Stimulated activated naive B cell treated with anti-CD40 and anti-IgM and Interleukin-4, amounts not matched to agents 10 μg/mL and 1 μg/mL and 100 μg/mL, for 72 hours (primary cell): ENCODE data around the gene BMPER.

Experiments
- ATAC-seq, 2 donors: fragments of 150-1000 bp; cut with Tn5 transposase; replicated peaks; 2 replicates each; pipeline ENCODE4 v1.10.0; 2021; ENCODE audit warnings: moderate library complexity in 1 of 2
- DNase-seq: peaks from one replicate; pipeline ENCODE4 v3.0.0; 2021
- H3K27ac Mint-ChIP-seq: one replicate; pipeline ENCODE4 v1.8.0; 2022; ENCODE audit warnings: mild to moderate bottlenecking, mixed read lengths
- H3K27me3 Mint-ChIP-seq, 2 donors: one replicate each; pipeline ENCODE4 v1.8.0; 2022; ENCODE audit warnings: mixed read lengths in 2 of 2
- H3K36me3 Mint-ChIP-seq, 2 donors: one replicate each; pipeline ENCODE4 v1.8.0; 2022; ENCODE audit warnings: mixed read lengths in 2 of 2, mild to moderate bottlenecking in 1 of 2
- H3K4me1 Mint-ChIP-seq, 2 donors: one replicate each; pipeline ENCODE4 v1.8.0; 2022; ENCODE audit warnings: mixed read lengths in 2 of 2, mild to moderate bottlenecking in 1 of 2
- H3K4me3 Mint-ChIP-seq, 2 donors: one replicate each; pipeline ENCODE4 v1.8.0; 2022; ENCODE audit warnings: mild to moderate bottlenecking in 2 of 2, mixed read lengths in 2 of 2, moderate library complexity in 1 of 2
- H3K9me3 Mint-ChIP-seq, 2 donors: one replicate each; pipeline ENCODE4 v1.8.0; 2022; ENCODE audit warnings: mixed read lengths in 2 of 2, mild to moderate bottlenecking in 1 of 2

The BMPER gene

GRCh38 chr7:33981671-33982424 is 76.5 kb downstream of the BMPER start:
- no peaks in the 10 kb centered on the region for H3K36me3 Mint-ChIP-seq

DNA sequence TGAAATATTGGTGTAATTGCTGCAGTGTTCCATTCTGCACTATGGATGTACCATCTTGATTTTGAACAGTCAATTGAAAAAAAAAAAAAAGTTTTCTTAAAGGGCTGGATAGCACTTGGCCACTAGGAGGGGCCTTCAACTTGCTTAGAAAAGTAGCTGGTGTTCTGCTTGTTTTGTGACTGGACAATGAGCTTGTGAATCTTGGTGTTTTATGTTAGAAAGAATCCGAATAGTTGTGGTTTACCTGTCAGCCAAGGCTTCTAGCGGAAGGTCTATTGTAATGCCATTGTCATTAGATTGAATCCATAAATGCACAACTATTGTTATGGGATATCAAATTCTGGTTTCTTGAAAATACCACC is 77.1 kb downstream of the BMPER start:
- Mint-ChIP-seq H3K4me1 (no peaks in the 10 kb centered on the region), H3K27ac (no peak overlapping the region), H3K36me3 (no peaks in the 10 kb centered on the region), H3K27me3 (no peaks in the 10 kb centered on the region), H3K4me3 (no peak overlapping the region), H3K9me3 (peaks cover 0 to 3% of the 10 kb centered on the region in 2 donors)
- ATAC-seq (no peak), DNase-seq (no peak)

More at GRCh38 chr7:33981671-33982424, 76.5 kb downstream of the BMPER start:
- Mint-ChIP-seq H3K27ac (no peak overlapping the region), H3K9me3 (peaks cover 0 to 1% of the 10 kb centered on the region in 2 donors), H3K27me3 (no peaks in the 10 kb centered on the region), H3K4me3 (no peak overlapping the region), H3K4me1 (no peaks in the 10 kb centered on the region)
- no peak for ATAC-seq
- no peak for DNase-seq

GRCh38 chr7:33986451-33986850 is 81.1 kb downstream of the BMPER start:
- Mint-ChIP-seq H3K4me3 (no peak overlapping the region), H3K4me1 (no peaks in the 10 kb centered on the region), H3K9me3 (peaks cover 2 to 3% of the 10 kb centered on the region in 2 donors), H3K27ac (no peak overlapping the region), H3K27me3 (no peaks in the 10 kb centered on the region), H3K36me3 (no peaks in the 10 kb centered on the region)
- DNase-seq = no peak
- no peak for ATAC-seq

- no peaks in the 10 kb centered on the region for H3K27me3 Mint-ChIP-seq
- H3K27ac Mint-ChIP-seq = no peak overlapping the region
- no peak for DNase-seq
- no peak for ATAC-seq
- peaks cover 2 to 3% of the 10 kb centered on the region in 2 donors for H3K9me3 Mint-ChIP-seq
- H3K4me1 Mint-ChIP-seq = no peaks in the 10 kb centered on the region
- H3K36me3 Mint-ChIP-seq = no peaks in the 10 kb centered on the region
- H3K4me3 Mint-ChIP-seq = no peak overlapping the region
Observed at GRCh38 chr7:33986951-33987947, 81.9 kb downstream of the BMPER start.

DNA sequence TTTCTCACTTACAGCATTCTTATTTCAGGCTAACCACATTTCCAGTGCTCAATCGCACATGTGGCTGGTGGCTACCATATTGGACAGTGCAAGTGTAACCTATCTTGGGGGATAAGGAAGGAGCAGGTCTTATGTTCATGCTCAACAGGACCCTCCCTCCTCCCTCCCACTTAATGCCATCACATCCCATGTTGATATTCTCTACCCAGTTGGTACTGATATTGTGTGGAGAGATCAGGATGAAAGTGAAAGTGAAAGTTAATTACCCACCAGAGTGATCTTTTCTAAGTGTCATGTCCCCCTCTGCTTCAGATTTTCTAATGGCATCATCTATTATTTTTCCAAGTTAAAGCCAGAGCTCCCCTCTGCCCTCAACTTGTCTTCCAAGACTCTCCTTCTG is 91.6 kb downstream of the BMPER start:
- no peak overlapping the region for H3K4me3 Mint-ChIP-seq
- DNase-seq (no peak), ATAC-seq (no peak)
- H3K4me1 Mint-ChIP-seq = no peaks in the 10 kb centered on the region
- H3K27me3 Mint-ChIP-seq = no peaks in the 10 kb centered on the region
- H3K36me3 Mint-ChIP-seq = no peaks in the 10 kb centered on the region
- H3K27ac Mint-ChIP-seq = no peak overlapping the region
- H3K9me3 Mint-ChIP-seq = peaks cover 3% of the 10 kb centered on the region in 2 donors

DNA sequence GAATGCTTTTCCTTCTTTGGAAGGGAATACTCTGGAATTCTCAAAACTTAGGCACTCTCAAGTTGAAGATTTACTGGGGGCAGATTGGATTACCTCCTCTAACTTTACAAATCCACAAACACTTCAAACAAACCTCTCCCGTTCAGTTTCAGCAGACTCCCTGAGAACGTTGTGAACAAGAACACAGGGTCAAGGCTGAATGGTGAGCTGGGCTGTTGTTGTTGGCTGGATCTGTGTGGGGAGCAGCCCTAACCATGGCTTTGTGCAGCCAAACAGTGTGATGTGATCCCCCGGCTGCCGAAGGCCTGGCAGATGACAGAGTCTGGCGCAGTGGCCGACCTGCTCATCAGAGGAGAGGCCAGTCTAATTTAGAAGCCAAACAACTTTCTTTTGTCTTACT is 93.1 kb downstream of the BMPER start:
- Mint-ChIP-seq H3K4me3 (no peak overlapping the region), H3K9me3 (peaks cover 7 to 8% of the 10 kb centered on the region in 2 donors), H3K4me1 (no peaks in the 10 kb centered on the region), H3K27me3 (no peaks in the 10 kb centered on the region), H3K27ac (no peak overlapping the region), H3K36me3 (no peaks in the 10 kb centered on the region)
- DNase-seq (no peak), ATAC-seq (no peak)

DNA sequence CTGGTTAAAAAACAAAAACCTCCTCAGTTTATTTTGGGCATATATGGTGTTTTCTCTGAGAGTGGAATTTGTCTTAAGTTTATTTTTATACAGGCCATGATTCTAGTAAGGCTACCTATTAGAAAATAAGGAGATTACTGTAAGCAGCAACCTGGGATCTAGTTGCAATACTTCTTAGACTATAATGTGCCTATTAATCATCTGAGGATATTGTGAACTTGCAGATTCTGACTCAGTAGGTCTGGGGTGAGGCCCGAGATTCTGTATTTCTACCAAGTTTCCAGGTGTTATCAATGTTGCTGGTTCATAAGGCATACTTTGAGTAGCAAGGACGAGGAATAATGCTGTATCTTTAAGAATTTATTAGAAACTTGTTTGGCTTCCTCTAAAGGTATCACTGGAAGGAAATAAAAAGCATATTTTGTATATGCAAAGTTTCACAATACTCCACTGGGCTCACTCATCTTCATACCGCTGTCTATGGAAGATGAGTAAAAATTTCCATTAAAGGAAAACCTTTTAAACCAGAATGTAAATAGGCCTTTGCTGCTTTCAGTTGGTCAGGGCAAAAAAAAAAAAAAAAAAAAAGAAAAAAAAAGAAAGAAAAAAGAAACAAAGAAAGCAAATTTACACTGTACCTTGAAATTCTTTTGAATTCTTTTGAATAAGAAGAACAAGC is 105.8 kb downstream of the BMPER start:
- Mint-ChIP-seq H3K27me3 (no peaks in the 10 kb centered on the region), H3K9me3 (peaks cover 0 to 1% of the 10 kb centered on the region in 2 donors), H3K36me3 (no peaks in the 10 kb centered on the region), H3K4me3 (no peak overlapping the region), H3K4me1 (no peaks in the 10 kb centered on the region), H3K27ac (no peak overlapping the region)
- DNase-seq (no peak), ATAC-seq (no peak)

DNA sequence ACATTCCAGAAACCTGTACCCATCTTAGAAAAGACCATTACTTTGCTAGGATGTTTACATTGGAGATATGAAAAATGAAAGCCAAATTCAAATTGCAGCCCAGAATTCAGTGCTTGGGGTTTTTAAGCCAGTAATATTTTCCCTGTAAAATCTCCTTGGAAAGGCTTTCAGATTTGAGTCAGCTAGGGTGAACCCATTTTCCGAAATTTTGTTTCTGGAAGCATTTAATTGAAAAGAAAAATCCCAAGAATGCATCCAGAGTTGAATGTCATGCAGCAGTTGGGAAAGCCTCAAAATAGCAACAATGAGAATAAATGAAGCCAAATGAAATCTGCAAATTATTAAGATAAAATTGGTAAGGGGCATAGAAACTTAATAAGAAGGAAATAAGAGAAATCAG is 106.4 kb downstream of the BMPER start:
- DNase-seq = no peak
- no peak for ATAC-seq
- H3K36me3 Mint-ChIP-seq = no peaks in the 10 kb centered on the region
- no peak overlapping the region for H3K27ac Mint-ChIP-seq
- no peaks in the 10 kb centered on the region for H3K4me1 Mint-ChIP-seq
- H3K27me3 Mint-ChIP-seq = no peaks in the 10 kb centered on the region
- H3K9me3 Mint-ChIP-seq = peaks cover 0 to 1% of the 10 kb centered on the region in 2 donors
- no peak overlapping the region for H3K4me3 Mint-ChIP-seq

DNA sequence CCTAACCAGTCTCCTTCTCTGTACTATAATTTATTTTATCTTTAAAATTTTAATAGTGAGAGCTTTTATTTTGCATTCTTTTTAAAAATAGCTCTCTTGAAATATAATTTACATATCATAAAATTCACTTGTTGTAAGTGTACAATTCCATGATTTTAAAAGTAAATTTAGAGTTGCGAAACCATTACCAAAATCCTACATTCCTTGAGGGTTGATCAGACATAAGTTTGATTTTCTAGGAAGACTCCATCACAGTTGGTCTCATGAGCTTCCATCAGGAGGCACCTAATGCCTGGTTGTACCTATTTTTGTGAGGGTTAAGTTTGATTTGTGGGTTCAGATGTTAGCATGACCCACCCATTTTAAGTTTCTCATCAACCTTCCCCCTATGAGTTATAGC is 108.1 kb downstream of the BMPER start:
- peaks cover 0 to 1% of the 10 kb centered on the region in 2 donors for H3K9me3 Mint-ChIP-seq

GRCh38 chr7:34015651-34016050 is 110.3 kb downstream of the BMPER start:
- Mint-ChIP-seq H3K4me3 (no peak overlapping the region), H3K4me1 (no peaks in the 10 kb centered on the region)
- no peak for ATAC-seq

More for the DNA sequence above, 108.1 kb downstream of the BMPER start:
- Mint-ChIP-seq H3K4me3 (no peak overlapping the region), H3K36me3 (no peaks in the 10 kb centered on the region), H3K27me3 (no peaks in the 10 kb centered on the region), H3K4me1 (no peaks in the 10 kb centered on the region), H3K27ac (no peak overlapping the region)
- DNase-seq (no peak), ATAC-seq (no peak)

DNA sequence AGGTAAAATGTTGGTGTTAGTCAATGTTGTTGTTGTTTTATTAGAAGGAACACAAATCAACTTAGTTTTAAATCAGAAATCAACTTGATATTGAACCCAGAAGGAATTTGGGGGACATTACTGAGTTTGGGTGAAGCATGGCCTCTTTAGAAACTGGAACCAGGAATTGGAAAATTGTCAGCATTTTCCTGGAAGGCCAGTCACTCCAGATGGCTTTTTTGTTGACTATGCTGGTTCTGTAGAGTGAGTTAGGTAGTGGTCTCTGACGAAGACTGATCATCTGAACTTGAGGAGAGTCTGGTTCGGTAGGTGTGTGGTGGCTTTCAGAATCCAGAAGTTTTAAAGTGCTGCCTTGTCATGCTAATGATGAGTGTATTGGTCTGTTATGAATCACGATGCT is 111.5 kb downstream of the BMPER start:
- Mint-ChIP-seq H3K27me3 (no peaks in the 10 kb centered on the region), H3K9me3 (peaks cover 0 to 1% of the 10 kb centered on the region in 2 donors), H3K27ac (no peak overlapping the region), H3K4me1 (no peaks in the 10 kb centered on the region), H3K36me3 (no peaks in the 10 kb centered on the region), H3K4me3 (no peak overlapping the region)
- DNase-seq (no peak), ATAC-seq (no peak)

More at GRCh38 chr7:34015651-34016050, 110.3 kb downstream of the BMPER start:
- H3K9me3 Mint-ChIP-seq = peaks cover 0 to 1% of the 10 kb centered on the region in 2 donors
- no peak overlapping the region for H3K27ac Mint-ChIP-seq
- DNase-seq = no peak
- no peaks in the 10 kb centered on the region for H3K36me3 Mint-ChIP-seq
- no peaks in the 10 kb centered on the region for H3K27me3 Mint-ChIP-seq

DNA sequence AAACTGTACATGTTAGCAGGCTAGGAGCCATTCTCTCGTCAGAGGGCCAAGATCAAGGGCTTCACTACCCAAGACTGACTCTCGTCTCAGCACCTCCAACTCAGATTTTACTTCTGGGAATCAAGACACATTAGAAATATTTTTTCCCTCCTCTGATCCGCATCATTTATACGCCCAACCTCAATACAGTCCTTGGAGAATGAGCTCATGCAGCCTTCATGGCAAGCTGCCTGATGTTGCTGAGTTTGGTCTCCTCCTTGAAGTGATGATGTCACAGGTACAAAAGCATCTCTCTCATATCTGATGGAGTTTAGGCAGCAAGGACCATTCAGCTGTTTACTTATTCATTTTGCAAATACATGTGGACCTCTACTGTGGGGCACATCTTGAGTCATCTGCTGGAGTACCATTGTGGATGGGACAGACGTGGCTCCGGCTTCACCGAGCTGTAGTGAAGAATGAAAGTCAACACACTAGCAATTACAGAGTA is 114.0 kb downstream of the BMPER start:
- H3K4me3 Mint-ChIP-seq = no peak overlapping the region
- no peak for ATAC-seq
- no peaks in the 10 kb centered on the region for H3K36me3 Mint-ChIP-seq
- H3K9me3 Mint-ChIP-seq = peaks cover 0 to under 1% of the 10 kb centered on the region in 2 donors
- no peak for DNase-seq
- H3K27me3 Mint-ChIP-seq = no peaks in the 10 kb centered on the region
- H3K4me1 Mint-ChIP-seq = no peaks in the 10 kb centered on the region
- no peak overlapping the region for H3K27ac Mint-ChIP-seq

- H3K36me3 Mint-ChIP-seq = no peaks in the 10 kb centered on the region
- ATAC-seq (no peak), DNase-seq (no peak)
- H3K27me3 Mint-ChIP-seq = no peaks in the 10 kb centered on the region
- H3K9me3 Mint-ChIP-seq = peaks cover 4 to 8% of the 10 kb centered on the region in 2 donors
- no peaks in the 10 kb centered on the region for H3K4me1 Mint-ChIP-seq
- H3K4me3 Mint-ChIP-seq = no peak overlapping the region
- no peak overlapping the region for H3K27ac Mint-ChIP-seq
Observed at GRCh38 chr7:34022626-34023025, 117.3 kb downstream of the BMPER start.

DNA sequence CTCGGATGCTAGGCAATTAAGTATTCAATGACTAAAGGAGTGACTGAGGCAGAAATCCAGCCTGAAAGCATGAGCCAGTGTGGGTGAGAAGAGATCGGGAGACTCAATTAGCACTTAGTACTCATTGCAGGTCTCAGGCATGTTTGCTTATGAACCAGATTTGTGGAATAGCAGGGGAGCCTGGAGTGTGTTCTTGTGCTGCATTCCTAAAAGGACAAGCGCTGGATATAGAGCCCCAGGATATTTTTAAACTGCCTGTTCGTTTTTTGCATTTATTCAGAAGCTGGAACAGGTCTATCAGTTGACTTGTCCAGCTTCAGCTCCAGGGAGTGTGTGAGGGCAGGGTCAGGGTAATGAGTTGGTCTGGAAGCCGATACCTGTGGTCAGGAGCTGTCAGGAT is 120.3 kb downstream of the BMPER start:
- Mint-ChIP-seq H3K9me3 (peaks cover 4 to 8% of the 10 kb centered on the region in 2 donors), H3K4me3 (no peak overlapping the region), H3K27ac (no peak overlapping the region), H3K36me3 (no peaks in the 10 kb centered on the region), H3K4me1 (no peaks in the 10 kb centered on the region), H3K27me3 (no peaks in the 10 kb centered on the region)
- ATAC-seq (no peak), DNase-seq (no peak)
